Osteoblast (primary cell): ENCODE data around the gene HAUS7. TPM values are rescaled to one million over a fixed set of nuclear protein-coding genes. Genes with fewer than 3 reads are reported as not detected.

ENCODE experiments used
- DNase-seq: peaks from one replicate; pipeline ENCODE4 v3.0.0; 2011; ENCODE audit warnings: low spot score, mixed read lengths; ENCODE audit not compliant: insufficient read length; ENCODE audit errors: missing footprints
- H2AFZ ChIP-seq: 2 replicates; pipeline ENCODE4 v1.6.0; 2011; ENCODE audit warnings: mild to moderate bottlenecking, low read length
- H3K27ac ChIP-seq: 2 replicates; pipeline ENCODE4 v1.5.1; 2011; ENCODE audit warnings: mild to moderate bottlenecking, low read depth, low read length, moderate library complexity
- H3K27me3 ChIP-seq: 2 replicates; pipeline ENCODE4 v1.6.0; 2012; ENCODE audit warnings: mild to moderate bottlenecking, control low read depth, inconsistent platforms, low read length, moderate library complexity; ENCODE audit not compliant: insufficient read depth
- H3K36me3 ChIP-seq: 2 replicates; pipeline ENCODE4 v1.5.1; 2011; ENCODE audit warnings: mild to moderate bottlenecking, low read length, control low read depth, moderate library complexity; ENCODE audit not compliant: insufficient read depth
- H3K4me1 ChIP-seq: 2 replicates; pipeline ENCODE4 v1.5.1; 2011; ENCODE audit warnings: mild to moderate bottlenecking, low read length, control low read depth, moderate library complexity; ENCODE audit not compliant: insufficient read depth
- H3K4me2 ChIP-seq: 2 replicates; pipeline ENCODE4 v1.6.0; 2011; ENCODE audit warnings: mild to moderate bottlenecking, low read length; ENCODE audit not compliant: insufficient read depth
- H3K4me3 ChIP-seq: fragments of 200-600 bp; sonication (generic); 3 replicates; pipeline ENCODE4 v1.5.1; 2012; ENCODE audit warnings: mild to moderate bottlenecking, low read length, inconsistent platforms; ENCODE audit not compliant: insufficient read depth
- H3K79me2 ChIP-seq: 2 replicates; pipeline ENCODE4 v1.6.0; 2012; ENCODE audit warnings: mild to moderate bottlenecking, low read length, control low read depth, inconsistent platforms; ENCODE audit not compliant: insufficient read depth
- H3K9me3 ChIP-seq: 2 replicates; pipeline ENCODE4 v1.5.1; 2011; ENCODE audit warnings: low read depth, low read length, control low read depth
- H4K20me1 ChIP-seq: 2 replicates; pipeline ENCODE4 v1.6.0; 2012; ENCODE audit warnings: mild to moderate bottlenecking, low read length, control low read depth; ENCODE audit not compliant: insufficient read depth
- CTCF ChIP-seq: IDR thresholded peaks from 2 replicates; pipeline ENCODE4 v1.5.1; 2011; ENCODE audit warnings: mild to moderate bottlenecking, low read depth, low read length, moderate library complexity; ENCODE audit errors: extremely low read depth
- total RNA-seq: library from RNA; depleted of rRNA; stranded (reverse); fragments of >200 nt; gene quantifications from 2 replicates; pipeline ENCODE4 v1.2.3, GENCODE V29; 2012

Gene HAUS7
- total RNA-seq, 1 donor: 14.1 TPM

- DNase-seq: no peak
- Histone ChIP-seq H3K36me3 (no peaks in the 10 kb centered on the region), H2AFZ (no peak overlapping the region), H3K79me2 (no peaks in the 10 kb centered on the region), H3K27ac (no peak overlapping the region), H3K27me3 (no peaks in the 10 kb centered on the region), H4K20me1 (no peaks in the 10 kb centered on the region), H3K9me3 (no peaks in the 10 kb centered on the region), H3K4me2 (no peak overlapping the region), H3K4me1 (no peaks in the 10 kb centered on the region), H3K4me3 (no peak overlapping the region)
- TF ChIP-seq CTCF: no peak
Observed at GRCh38 chrX:153440556-153441135, 29.7 kb downstream of the HAUS7 start.

GRCh38 chrX:153439977-153440376 lies 30.4 kb downstream of the HAUS7 start:
- no peak overlapping the region for H3K4me2 ChIP-seq
- H3K4me1 ChIP-seq: no peaks in the 10 kb centered on the region
- H3K27ac ChIP-seq: no peak overlapping the region
- H3K27me3 ChIP-seq: no peaks in the 10 kb centered on the region
- H3K36me3 ChIP-seq: no peaks in the 10 kb centered on the region
- H4K20me1 ChIP-seq: no peaks in the 10 kb centered on the region
- no peaks in the 10 kb centered on the region for H3K79me2 ChIP-seq
- H3K9me3 ChIP-seq: no peaks in the 10 kb centered on the region
- no peak overlapping the region for H3K4me3 ChIP-seq
- H2AFZ ChIP-seq: no peak overlapping the region
- TF ChIP-seq CTCF: no peak
- peak; percentile 79 for DNase-seq

- Histone ChIP-seq H3K27me3 (peaks cover 4% of the 10 kb centered on the region), H4K20me1 (no peaks in the 10 kb centered on the region), H3K9me3 (no peaks in the 10 kb centered on the region), H3K4me1 (no peaks in the 10 kb centered on the region), H3K36me3 (no peaks in the 10 kb centered on the region), H3K27ac (no peak overlapping the region), H3K4me3 (no peak overlapping the region), H2AFZ (no peak overlapping the region), H3K79me2 (no peaks in the 10 kb centered on the region), H3K4me2 (no peak overlapping the region)
- TF ChIP-seq CTCF: peak; percentile 42
- DNase-seq: peak; percentile 87
Observed at GRCh38 chrX:153438532-153438931, 31.8 kb downstream of the HAUS7 start.

- Histone ChIP-seq H3K9me3 (no peaks in the 10 kb centered on the region), H3K36me3 (no peaks in the 10 kb centered on the region), H2AFZ (no peak overlapping the region), H3K27me3 (peaks cover 4% of the 10 kb centered on the region), H3K4me3 (no peak overlapping the region), H3K27ac (no peak overlapping the region), H4K20me1 (no peaks in the 10 kb centered on the region), H3K4me1 (no peaks in the 10 kb centered on the region), H3K4me2 (no peak overlapping the region), H3K79me2 (no peaks in the 10 kb centered on the region)
- DNase-seq: peak; percentile 58
- TF ChIP-seq CTCF: no peak
Observed at GRCh38 chrX:153435845-153436244, 34.5 kb downstream of the HAUS7 start.
